ENCODE measurements around the gene CDC42SE2.

Gene CDC42SE2, protein sequence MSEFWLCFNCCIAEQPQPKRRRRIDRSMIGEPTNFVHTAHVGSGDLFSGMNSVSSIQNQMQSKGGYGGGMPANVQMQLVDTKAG

DNA sequence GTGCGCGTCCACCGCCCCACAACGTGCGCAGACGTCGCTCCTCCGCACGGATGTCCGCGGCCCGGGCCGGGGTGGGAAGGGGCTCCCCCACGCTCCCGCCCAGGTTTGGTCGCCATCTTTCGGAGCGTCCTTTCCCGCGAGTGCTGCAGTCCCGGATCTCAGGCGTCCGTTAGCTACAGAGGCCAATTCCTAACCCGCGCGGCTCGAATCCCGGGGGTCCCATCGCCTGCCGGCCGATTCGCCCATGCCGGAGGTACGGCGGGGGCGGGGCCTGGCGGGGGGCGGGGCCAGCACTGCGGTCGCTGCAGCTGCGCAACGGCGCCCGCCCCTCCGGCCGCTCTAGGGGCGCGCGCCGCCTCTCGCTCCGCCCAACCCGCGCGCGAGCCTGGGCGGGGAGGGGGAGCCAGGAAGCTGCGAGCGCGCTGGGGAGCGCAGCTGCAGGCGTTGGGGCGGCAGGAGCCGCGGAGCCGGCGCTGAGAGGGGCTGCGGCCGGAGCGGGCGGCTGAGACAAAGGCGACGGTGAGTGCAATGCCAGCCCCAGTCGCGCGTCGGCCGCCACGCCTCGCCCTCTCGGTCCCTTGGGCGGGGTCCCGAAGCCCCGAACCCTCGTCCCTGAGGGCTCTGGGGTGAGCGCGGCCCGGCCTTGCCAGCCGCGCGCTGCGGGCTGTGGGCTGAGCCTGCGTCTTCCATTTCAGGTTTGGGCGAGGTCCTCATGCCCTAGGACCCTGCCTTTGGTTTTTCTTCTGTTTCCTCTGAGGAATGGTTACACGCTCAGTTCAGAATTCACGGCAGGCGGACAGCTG is at the start of gene CDC42SE2:
Gene CDC42SE2, plus strand, starts transcription at position 406 of the 803 bp plus-strand sequence. CDS start 95,441 bp downstream, outside the sequence.
- peak; percentile 85 for DNase-seq

DNA sequence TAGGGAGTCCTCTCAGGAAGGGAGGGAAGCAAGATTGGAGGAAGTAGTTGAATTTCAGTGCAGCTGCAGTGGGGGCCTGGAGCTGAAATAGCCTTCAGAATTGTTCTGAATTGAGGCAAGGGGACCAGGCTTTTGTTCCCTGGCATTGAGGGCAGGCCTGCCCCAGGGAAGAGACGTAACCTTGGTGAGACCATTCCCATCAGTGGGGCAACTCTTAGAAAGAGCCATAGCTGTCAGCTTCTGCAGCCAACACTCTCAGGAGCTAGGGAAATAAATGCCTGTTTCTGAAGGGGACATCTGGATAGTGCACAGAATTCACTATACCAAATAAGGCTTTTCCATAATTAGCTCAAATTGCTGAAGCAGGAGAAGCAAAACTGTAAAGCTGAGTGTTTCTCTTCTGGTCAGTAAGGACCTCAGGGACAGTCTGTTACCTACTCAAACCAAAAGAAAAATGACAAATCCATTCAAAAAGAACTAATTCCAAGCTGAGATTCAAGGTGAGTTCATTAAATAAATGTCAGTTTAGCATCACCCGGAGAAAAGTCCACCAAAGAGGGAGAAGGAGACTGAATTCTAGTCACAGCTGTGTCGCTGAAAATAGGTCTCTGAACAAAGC is 49.1 kb upstream of the CDC42SE2 start:
- no peak for DNase-seq

DNA sequence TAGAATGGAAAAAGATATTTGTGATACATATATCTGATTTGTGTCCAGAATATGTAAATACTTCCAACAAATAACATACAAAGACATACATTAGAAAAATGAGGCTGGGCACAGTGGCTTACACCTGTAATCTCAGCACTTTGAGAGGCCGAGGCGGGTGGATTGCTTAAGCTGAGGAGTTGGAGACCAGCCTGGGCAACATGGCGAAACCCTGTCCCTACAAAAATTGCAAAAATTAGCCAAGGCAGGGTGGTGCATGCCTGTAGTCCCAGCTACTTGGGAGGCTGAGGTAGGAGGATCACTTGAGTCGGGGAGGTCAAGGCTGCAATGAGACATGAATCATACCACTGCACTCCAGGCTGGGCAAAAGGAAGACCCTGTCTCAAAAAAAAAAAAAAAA is 46.1 kb upstream of the CDC42SE2 start:
- no peak for DNase-seq

DNA sequence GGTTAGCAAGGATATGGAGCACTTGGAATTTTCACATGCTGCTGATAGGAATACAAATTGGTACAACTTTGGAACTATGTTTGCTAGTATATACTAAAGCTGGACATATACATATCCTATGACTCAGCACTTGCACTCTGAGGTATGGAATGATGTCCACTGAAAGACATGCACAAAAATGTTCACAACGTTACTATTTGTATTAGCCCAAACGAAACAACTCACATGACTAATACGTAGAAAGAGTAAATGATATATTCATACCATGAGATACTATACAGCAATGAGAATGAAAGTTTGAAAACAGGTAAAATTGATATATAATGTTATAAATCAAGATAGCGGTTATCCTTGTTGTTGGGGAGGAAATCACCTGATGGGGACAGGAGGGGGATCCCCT is 45.5 kb upstream of the CDC42SE2 start:
- no peak for DNase-seq

DNA sequence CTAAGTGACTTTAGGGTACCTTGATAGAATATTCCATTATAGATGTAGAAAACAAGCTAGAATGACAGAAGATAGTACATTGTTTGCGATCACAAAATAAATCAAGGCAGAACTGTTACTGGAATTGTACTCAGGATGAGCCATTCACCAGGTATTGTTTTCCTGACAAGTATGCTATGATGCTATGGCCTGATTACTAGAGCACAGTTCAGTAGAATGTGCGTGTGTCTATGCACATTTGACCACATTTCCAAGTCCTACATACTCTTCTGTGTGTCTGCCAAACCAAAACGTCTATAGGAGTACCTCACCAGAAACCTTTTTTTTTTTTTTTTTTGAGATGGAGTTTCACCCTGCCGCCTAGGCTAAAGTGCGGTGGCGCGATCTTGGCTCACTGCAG is 43.3 kb upstream of the CDC42SE2 start:
- no peak for DNase-seq

DNA sequence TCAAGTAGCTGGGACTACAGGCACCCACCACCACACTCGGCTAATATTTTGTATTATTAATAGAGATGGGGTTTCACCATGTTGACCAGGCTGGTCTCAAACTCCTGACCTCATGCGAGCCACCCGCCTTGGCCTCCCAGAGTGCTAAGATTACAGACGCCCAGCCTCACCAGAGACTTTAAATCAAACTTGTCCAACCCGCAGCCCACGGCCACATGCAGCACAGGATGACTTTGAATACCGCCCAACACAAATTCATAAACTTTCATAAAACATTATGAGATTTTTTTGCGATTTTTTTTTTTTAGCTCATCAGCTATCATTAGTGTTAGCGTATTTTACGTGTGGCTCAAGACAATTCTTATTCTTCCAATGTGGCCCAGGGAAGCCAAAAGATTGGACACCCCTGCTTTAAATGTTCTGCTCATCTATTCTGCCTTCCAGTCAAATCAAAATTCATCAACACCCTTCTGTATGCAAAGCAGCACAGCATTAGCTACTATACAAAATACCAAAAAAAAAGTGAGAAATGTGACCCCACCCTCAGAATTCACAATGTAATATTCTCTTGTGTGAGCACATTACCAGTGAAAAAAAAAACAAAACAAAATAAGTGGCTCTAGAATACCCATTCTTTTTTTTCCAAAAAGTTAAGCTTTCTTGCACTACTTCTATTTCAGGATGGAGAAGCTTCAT is 42.7 kb upstream of the CDC42SE2 start:
- DNase-seq = no peak

DNA sequence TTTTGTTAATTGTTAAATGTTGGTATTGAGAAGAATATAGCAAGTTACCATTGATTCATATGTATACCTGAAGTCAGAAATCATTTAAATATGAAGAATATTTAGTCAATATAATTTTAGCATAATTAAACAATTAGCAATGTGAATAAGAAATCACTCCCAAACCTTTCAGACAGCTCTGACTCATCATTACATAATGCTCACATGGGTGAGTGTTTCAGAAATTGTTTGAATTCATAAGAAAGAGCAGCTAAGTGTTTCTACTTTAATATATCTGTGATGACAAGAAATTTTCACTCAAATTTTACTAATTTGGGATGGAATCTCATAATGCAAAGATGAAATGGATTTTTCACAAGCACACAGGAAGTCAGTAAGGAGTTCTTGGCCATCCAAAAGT is 42.0 kb upstream of the CDC42SE2 start:
- no peak for DNase-seq

DNA sequence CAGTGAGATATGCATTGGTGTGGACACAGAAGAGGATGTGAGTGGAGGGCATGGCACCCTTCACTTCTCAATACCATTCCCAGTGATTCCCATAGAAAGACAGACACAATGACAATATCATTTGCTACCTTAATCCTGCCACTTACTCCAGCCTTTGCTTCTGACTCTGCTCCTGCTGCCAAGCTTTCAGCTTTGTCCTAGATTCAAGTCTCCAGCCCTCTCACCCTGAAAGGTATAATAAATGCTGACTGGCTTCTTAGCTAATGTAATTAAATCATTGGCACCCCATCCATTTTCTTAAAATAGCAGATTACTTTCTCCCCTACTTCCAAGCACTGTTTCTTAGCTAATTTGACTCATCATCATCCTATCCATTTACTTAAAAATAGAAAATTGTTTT is 41.1 kb upstream of the CDC42SE2 start:
- no peak for DNase-seq

DNA sequence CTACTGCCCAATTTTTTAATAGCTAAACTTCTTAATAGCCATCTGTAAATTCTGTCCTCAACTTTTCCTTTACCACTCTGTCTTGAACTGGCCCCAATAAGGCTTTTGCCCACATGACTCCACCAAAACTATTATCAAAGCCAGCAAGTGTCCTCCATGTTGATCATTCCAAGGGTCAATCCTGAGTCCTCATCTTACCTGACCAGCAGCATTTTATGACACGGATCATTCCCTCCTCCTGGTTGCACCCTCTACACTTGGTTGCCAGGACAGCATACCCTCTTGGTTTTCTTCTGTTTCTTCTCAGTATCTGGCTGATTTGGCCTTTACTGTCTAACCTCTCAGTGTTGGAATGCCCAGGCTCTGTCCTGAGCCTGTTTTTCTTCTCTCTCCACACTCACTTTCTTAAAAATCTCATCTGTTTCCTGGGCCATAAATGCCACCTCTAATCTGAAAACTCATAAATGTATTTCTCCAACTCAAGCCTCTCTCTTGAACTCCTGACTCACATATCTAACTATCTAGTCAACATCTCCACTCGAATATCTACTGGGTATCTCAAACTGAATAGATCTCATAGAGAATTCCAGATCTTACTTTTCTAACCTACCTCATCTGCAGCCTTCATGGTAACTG is 40.0 kb upstream of the CDC42SE2 start:
- DNase-seq = no peak

DNA sequence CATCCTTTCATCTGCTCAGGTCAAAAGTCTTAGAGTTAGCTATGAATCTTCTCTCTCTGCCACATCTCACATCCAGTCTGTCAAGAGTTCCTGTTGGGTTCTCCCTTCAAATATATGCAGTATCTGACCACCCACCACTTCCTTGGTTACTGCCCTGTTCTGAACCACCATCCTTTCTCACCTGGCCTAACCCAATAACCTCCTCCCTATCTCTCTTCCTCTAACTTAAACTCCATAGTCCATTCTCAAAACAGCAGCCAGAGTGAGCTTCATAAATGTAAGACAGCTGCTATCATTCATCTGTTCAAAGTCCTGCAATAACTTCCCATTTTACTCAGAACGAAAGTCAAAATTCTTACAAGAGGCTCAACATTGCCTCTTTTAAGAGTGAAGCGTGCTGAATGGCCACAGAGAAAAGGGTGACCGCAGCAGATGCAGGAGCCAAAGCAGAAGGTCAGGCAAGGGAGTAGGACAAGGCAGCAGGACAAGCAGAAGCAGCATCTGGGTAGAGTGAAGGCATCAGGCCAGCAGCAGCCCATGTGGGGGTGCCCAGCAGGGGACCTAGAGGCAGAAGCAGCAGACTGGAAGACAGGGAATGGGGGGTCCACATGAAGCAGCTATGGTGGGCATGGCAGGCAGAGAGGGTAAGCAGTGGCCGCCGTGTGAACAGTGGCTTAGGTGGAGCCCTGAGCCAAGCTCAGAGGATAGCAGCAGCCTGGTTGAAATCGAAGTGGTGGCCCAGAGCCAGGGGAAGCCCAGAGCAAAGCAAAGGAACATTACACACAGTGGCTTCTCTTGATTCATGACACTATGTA is 39.3 kb upstream of the CDC42SE2 start:
- no peak for DNase-seq

DNA sequence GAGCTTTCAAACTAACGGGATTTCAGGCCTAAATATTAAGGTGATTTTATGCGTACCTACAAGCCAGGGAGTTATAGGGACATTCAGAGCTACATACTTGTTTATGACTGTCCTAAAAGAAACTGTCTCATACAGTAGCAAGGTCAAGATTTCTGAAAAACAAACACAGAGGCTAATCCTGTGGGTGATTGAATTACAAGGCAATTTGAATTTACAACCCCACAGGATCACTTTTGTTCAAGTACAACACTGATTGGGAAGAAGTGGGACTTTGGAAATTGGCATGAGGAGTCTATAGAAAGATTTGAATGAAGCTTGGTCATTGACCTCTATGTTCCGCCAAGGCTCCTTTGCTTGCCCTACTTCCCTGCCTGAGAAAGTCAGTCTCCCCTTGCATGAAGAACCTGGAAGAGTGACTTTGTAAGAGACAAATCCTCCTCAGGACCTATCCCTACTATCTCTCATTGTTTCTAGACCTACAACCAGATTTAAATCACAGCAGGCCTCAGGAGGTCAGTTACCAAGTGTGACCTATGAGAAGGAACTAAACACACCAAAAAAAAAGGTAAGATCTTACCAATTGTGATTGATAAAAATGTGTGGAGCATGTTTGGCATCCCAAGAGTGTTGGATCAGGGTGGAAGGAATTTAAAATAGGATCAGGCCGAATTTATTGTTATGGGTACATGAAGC is 38.4 kb upstream of the CDC42SE2 start:
- no peak for DNase-seq

DNA sequence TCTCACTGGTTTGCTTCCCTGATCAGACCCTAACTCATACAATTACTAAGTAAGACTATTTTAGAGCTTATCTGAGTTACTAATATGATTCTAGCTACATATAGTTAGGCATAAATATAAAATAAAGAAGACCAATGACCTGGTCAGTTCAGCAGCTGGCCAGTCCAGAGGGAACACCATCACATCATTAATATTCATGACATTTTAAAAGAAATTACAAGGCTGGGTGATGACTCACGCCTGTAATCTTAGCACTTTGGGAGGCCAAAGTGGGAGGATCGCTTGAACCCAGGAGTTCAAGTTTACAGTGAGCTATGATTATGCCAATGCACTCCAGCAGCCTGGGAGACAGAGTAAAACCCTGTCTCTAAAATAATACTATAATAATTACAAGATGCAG is 37.0 kb upstream of the CDC42SE2 start:
- DNase-seq = no peak

DNA sequence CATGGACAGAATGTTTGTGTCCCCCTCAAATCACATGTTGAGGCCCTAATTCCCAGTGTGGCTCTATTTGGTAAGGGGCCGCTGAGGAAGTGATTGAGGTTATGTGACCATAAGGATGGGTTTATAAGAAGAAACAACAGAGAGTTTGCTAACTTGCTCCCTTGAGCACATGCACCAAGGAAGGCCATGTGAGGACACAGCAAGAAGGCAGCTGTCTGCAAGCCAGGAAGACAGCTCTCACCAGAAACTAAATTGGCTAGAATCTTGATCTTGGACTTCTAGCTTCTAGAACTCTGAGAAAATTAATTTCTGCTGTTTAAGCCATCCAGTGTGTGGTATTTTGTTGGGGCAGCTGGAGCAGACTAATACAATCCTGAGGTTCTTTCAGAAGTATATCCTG is 35.2 kb upstream of the CDC42SE2 start:
- no peak for DNase-seq

DNA sequence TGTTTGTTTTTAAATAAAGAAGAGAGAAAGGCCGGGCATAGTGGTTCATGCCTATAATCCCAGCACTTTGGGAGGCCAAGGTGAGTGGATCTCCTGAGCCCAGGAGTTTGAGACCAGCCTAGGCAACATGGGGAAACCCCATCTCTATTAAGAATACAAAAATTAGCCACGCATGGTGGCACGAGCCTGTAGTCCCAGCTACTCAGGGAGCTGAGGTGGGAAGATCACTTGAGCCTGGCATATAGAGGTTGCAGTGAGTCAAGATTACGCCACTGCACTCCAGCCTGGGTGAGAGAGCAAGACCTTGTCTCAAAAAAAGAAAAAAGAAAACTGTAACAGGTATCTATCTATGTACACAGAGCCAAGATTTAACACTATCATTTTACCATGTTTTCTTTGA is 34.2 kb upstream of the CDC42SE2 start:
- no peak for DNase-seq

DNA sequence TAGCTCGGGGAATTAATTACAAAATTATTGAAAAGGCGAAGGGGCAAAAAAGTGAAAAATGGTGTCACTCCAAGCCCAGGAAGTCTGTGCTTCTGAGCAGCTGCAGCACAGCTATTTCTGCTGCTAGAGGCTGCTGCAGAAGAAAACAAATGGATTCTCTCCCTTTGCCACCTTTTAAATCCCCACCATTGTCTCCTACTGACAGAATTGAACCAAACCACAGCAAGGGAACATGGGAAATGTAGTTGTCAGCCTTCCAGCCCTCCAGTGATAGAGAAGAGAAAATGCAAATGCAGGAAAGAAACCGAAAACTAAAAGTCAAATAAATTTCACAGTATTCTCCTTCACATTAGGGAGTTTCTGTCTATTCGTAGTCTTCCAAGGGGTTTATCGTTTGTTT is 33.4 kb upstream of the CDC42SE2 start:
- no peak for DNase-seq

DNA sequence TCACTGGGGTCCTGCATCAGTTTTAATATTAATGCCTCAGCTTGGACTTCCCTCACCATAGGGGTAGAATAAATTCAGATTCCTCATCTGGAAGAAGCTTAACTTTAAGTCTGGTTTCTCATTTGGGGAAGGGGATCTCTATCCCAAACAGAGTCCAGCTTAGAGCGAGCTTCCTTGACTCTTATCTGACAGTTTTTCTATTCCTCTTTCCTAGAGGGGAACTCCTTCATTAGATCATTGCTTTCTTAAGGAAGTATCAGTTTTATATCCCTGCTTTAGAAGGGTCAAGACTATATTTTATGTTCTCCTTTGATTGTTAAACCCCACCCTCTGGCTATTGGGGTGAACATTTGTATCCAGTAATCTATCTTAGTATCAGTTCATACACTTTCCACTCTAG is 24.2 kb upstream of the CDC42SE2 start:
- DNase-seq = no peak

DNA sequence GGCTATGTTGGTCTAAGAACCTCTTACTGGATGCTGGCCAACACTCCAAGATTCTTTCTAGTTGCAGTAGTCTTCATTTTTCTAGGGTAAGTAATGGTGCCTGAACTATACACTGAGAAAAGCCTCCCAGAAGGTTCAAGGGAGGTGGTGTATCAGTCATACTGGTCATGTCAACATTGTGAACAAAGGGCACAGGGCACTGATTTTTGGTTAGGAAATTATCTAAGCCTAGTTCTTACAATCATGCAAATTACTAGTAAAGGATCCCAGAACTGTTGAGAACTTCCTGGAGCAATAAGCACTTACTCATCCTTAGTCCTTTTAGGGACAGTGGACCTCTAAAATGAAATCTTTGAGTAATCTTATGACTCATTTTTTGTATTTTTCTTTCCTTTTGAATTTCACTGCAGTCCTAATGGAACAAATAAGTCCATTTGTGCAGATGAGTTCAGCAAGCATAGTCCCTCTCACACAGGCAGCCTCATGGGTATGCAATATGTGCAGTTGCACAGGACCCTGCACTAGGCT is 21.1 kb upstream of the CDC42SE2 start:
- DNase-seq = no peak

DNA sequence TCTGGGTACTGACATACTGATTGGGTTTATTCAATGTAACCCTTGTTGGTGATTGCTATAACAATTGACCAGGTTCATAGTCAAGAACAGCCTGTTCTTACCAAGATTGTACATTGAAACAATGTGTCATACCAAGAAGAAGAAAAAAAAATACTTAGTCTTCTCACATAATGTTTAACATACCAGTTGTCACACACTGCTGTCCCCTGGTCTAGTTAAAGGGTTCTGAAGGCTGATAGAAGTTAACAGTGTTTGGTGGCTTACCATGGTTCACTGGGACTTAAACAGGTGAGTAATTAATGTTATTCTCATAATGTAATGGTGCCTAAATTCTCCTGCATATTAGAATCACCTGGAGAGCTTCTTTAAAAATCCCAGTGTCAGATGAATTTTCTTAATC is 18.5 kb upstream of the CDC42SE2 start:
- DNase-seq = no peak

DNA sequence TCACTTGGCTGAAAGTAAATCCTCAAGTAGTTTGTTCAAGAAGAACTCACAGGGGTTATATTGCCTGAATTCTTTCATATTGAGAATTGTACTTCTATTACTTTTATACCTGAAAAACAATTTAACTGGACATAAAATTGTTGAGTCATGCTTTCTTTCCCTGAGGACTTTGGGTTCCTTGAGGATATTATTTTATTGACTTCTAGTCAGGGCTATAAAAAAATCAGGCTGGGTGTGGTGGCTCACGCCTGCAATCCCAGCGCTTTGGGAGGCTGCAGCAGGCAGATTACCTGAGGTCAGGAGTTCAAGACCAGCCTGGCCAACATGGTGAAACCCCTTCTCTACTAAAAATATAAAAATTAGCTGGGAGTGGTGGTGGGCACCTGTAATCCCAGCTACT is 17.9 kb upstream of the CDC42SE2 start:
- DNase-seq = no peak

DNA sequence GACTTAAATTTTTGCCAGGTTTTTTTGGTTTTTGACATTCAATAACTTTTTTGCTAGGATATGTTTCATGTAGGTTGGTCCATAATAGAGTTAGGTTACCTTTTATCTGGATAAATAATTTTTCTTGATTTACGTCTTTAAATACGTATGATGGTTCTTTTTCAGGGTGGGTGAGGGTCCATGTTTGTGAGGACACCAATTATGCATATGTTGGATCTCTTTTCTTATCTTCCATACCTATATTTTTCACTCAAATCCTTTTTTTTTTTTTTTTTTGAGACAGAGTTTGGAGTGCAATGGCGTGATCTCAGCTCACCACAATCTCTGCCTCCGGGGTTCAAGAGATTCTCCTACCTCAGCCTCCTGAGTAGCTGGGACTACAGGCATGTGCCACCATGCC is 17.3 kb upstream of the CDC42SE2 start:
- DNase-seq = no peak

DNA sequence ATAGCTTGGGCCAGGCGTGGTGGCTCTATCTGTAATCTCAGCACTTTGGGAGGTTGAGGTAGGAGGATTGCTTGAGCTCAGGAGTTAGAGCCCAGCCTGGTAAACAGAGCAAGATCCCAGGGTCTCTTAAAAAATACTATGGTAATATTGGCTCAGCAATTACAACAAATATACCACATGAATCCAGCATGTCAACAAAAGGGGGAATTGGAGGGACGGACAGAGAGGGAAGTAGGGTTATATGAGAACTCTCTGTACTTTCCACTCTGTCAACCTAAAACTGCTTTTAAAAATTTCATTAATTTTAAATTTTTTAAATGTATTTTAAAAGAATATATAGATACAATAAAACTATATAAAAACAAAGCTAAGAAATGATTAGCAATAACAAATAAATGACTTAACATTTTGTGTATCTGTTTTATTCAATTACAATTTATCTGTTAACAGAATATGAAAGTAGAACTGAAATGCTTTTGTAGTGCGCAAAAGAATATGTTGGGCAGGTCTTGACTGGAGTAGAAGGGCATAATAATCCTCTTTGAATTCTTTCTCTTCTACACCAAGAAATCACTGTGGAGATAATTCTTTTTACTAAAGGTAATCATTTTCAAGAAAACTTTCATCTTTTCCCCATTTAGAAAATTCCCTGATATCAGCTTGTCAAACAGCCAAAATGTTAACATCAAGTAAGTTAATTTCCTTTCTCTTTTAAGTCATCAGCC is 12.9 kb upstream of the CDC42SE2 start:
- no peak for DNase-seq
